Measurements from ENCODE around the gene MEGF11.

MEGF11 gene

DNA sequence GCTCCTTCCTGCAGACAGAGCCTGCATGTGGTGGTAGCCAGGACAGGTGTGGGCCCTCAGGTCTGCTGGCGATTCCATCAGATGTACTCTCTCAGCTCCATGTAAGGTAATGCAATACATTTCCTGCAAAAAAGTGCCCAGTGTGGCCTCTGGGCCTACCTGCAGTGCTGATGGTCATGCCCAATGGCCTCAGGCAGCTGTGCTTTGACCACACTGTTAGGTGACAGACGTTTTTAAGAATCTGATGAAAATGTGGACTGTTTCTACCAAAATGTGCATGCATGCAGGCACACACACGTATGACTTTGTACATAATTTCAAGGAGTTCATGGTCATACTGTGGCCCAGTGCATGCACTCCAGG lies 231.4 kb downstream of the MEGF11 start:
- DNase-seq (ENCODE audit: low spot score) = no peak
- TF ChIP-seq, protein P1, sequence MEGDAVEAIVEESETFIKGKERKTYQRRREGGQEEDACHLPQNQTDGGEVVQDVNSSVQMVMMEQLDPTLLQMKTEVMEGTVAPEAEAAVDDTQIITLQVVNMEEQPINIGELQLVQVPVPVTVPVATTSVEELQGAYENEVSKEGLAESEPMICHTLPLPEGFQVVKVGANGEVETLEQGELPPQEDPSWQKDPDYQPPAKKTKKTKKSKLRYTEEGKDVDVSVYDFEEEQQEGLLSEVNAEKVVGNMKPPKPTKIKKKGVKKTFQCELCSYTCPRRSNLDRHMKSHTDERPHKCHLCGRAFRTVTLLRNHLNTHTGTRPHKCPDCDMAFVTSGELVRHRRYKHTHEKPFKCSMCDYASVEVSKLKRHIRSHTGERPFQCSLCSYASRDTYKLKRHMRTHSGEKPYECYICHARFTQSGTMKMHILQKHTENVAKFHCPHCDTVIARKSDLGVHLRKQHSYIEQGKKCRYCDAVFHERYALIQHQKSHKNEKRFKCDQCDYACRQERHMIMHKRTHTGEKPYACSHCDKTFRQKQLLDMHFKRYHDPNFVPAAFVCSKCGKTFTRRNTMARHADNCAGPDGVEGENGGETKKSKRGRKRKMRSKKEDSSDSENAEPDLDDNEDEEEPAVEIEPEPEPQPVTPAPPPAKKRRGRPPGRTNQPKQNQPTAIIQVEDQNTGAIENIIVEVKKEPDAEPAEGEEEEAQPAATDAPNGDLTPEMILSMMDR (IDR thresholded peaks at IDR 0.05; ENCODE audit: extremely low read depth, missing control alignments) = no peak

DNA sequence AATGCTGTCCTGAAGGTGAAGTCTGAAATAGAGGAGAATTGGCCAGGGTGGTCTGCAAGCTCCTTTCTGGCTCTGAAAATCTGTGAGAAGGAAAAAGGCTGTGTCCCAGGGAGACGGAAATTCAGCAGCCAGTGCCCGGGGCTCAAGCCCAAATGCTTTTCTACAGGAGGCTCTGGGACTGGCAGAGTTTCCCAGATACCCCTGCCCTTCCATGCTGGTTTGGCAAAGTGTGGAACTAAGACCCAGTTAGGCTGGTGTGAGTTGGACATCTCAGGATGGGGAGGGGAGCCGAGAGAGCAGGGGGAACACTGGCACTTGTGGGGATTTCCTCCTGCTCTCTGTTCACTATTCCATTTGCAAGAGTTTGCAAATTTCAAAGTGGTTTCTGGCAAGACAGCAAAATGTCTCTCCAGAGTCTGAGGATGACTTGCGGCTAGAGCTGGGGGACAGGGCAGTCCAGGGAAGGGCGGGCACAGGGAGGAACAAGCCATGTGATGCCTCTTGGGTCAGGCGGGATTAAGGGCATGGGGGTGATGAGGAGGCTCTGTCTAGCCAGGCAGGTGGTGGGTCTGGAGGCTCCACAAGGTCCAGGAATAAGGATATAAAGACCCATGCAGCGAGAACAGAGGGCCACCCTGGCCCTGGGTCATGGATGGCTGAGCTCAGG lies 231.9 kb downstream of the MEGF11 start:
- TF ChIP-seq, protein P1 (IDR thresholded peaks at IDR 0.05; ENCODE audit: extremely low read depth, missing control alignments) = no peak
- no peak for DNase-seq (ENCODE audit: low spot score)

DNA sequence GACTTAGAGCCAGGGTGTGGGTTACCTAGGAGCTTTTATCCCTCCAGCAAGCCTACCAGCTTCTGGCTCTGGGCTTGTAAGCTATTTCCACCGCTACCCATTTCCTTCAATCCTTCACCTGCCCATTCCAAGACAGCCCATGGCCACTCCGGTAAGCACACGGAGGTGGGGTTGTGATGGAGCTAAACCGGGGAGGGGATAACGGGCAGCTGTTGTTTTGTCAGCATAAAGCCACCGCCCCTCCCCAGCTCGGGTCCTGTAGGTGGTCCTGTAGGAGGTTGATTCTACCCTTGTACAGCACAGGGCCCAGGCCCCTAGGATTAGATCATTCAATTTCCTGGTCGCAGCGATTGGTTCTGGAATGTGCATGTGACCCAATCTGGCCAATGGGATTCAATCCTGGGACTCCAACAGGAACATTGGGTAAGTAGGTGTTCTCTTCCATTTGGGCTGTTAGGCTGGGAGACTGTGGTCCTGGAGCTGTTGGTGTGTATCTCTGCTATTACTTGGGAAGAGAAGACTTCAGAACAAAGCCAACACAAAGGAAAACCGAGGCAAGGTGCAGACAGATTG lies 233.6 kb downstream of the MEGF11 start:
- TF ChIP-seq, protein P1 (IDR thresholded peaks at IDR 0.05; ENCODE audit: extremely low read depth, missing control alignments) = no peak
- DNase-seq (ENCODE audit: low spot score) = no peak

DNA sequence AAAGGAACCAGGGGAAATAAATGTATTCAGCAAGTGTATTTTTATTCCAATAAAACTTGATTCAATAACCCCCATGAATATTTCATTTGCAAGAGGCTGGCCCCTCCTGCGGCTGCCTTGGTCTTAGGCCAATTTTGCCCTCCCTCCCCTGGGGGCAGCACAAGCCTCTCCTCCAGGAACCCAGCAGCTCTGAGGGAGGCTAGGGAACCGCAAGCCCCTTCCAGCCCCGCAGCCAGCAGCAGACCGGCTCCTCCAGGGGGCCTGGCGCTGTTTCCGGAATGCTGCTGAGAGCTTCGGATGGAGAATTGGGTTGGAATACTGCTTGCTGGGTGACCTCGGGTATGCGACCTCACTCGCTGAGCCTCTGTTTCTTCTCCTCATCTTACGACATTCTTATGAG lies 234.2 kb downstream of the MEGF11 start:
- TF ChIP-seq, protein P1 (IDR thresholded peaks at IDR 0.05; ENCODE audit: extremely low read depth, missing control alignments) = no peak
- DNase-seq (ENCODE audit: low spot score) = no peak

DNA sequence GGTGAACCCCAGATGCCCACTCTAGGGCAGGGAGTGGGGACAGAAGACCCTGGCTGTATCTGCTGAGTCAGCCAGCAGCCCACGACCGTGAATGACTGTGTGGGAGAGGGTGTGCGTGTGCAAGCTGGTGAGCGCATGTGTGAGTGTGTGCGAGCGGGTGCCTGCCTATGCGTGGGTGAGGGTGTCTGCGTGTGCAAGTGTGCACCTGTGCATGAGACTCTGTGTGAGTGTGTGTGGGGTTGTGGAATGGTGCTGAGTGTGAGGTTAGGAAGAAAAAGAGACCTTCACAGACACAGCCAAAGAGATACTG lies 235.1 kb downstream of the MEGF11 start:
- TF ChIP-seq, protein P1 (IDR thresholded peaks at IDR 0.05; ENCODE audit: extremely low read depth, missing control alignments) = no peak
- DNase-seq (ENCODE audit: low spot score) = no peak

DNA sequence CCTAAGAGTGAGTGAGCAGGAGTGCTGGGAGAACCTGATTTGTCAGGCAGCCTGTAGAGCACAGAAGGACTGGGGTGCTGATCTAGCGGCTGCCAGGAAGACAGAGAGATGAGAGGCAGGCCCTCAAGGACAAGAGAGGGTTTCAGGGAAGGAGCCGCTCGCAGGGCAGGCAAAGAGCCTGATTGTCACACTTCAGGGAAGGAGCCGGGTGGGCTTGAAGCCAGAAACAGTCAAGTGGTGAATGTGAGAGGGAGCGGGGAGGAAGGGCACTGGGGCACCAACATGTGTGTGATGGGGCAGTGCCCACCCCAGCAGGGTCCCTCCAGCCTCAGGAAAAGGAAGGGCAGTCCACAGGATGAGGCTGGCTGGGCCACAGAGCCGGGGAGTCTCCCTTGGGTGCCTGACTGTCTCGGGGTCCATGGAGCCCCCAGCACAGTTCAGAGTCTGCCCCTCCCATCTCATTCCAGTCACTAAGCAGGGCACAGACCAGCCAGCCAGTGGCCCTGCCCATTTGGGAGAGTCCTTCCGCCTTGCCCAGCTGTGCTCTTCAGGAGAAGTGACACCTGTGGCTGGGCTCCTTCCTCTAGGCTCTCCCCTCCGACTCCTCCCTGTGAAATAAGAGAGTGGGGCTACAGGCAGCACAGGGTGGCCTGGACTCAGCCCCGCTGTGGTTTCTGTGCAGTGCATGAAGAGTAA lies 235.6 kb downstream of the MEGF11 start:
- TF ChIP-seq, protein P1 (IDR thresholded peaks at IDR 0.05; ENCODE audit: extremely low read depth, missing control alignments) = no peak
- no peak for DNase-seq (ENCODE audit: low spot score)

DNA sequence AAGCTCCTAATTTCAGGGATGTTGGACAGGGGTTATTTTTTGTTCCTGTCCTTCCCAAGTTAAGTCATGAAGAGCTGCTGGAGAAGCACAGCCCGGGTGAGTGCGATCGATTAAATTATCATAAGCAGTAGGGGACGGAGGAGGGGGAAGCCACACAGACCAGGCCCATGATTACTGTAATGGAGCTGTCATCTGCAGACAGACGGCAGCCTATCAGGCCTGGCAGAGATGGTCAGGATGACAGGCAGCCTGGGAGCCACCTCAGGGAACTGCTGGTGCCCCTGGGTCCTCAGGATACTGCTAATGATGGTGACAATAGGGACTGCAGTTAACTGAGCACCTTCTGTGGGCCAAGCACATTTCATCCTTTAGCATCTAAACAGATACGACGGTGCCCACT lies 236.6 kb downstream of the MEGF11 start:
- TF ChIP-seq, protein P1 (IDR thresholded peaks at IDR 0.05; ENCODE audit: extremely low read depth, missing control alignments) = no peak

More for the DNA sequence above, 236.6 kb downstream of the MEGF11 start:
- no peak for DNase-seq (ENCODE audit: low spot score)

Data from GM20000 (cell line).